Gastroesophageal sphincter (tissue), 3 donors: ENCODE measurements around the gene TM9SF4.
"Not testable (repeated sequence)": the region's sequence is repeated elsewhere in the genome, so short reads cannot be mapped to it uniquely, and the experiment has no call there.

ENCODE experiments used
- CTCF ChIP-seq, 4 experiments: fragments of 200-600 bp in 2 of 4; fragments of 450-650 bp in 2 of 4; sonication (generic) in 1 of 4; IDR thresholded peaks; one replicate each; pipeline ENCODE4 v1.5.1; 2017 to 2019; ENCODE audit warnings: antibody characterized with exemption in 4 of 4, mild to moderate bottlenecking in 2 of 4, moderate library complexity in 2 of 4
- POLR2A ChIP-seq, 2 donors: fragments of 450-650 bp; IDR thresholded peaks; one replicate each; pipeline ENCODE4 v1.6.1; 2017; ENCODE audit warnings: antibody characterized with exemption in 2 of 2, mild to moderate bottlenecking in 2 of 2, moderate library complexity in 1 of 2
- POLR2AphosphoS5 ChIP-seq: sonication (generic); formaldehyde crosslinking; IDR thresholded peaks from one replicate; pipeline ENCODE4 v1.6.1; 2017; ENCODE audit warnings: antibody characterized with exemption

GRCh38 chr20:32118427-32118826 lies 8.9 kb downstream of the TM9SF4 start:
- not testable (repeated sequence) for TF ChIP-seq CTCF (IDR thresholded peaks at IDR 0.05); POLR2A (IDR thresholded peaks at IDR 0.05); POLR2AphosphoS5
